Heart right ventricle (tissue), 16 donors: ENCODE measurements around the gene B2M. TPM values are rescaled to one million over a fixed set of nuclear protein-coding genes. Genes with fewer than 3 reads are reported as not detected.

Source experiments
- ATAC-seq, 8 donors: fragments of 200-7000 bp; cut with Tn5 transposase; one replicate each; pipeline ENCODE4 v1.9.1; 2020; ENCODE audit warnings: mild to moderate bottlenecking in 8 of 8, moderate library complexity in 8 of 8, moderate number of reproducible peaks in 1 of 8
- DNase-seq, 2 donors: peaks; one replicate each; pipeline ENCODE4 v3.0.0-alpha.2; 2020
- H3K27ac ChIP-seq, 10 donors: fragments of 200-600 bp; sonication (generic) in 2 of 10; one replicate each; pipeline versions ENCODE4 v1.5.0 to v1.8.0; 2020 to 2022; ENCODE audit warnings: mild to moderate bottlenecking in 3 of 10
- H3K27me3 ChIP-seq, 7 donors: fragments of 200-600 bp; one replicate each; pipeline ENCODE4 v1.8.0; 2021 to 2022; ENCODE audit warnings: mild to moderate bottlenecking in 2 of 7
- H3K36me3 ChIP-seq, 9 donors: fragments of 200-600 bp; sonication (generic) in 1 of 9; one replicate each; pipeline versions ENCODE4 v1.5.0 to v1.8.0; 2020 to 2022; ENCODE audit warnings: mild to moderate bottlenecking in 2 of 9
- H3K4me1 ChIP-seq, 9 donors: fragments of 200-600 bp; sonication (generic) in 1 of 9; one replicate each; pipeline versions ENCODE4 v1.5.0 to v1.8.0; 2020 to 2022; ENCODE audit warnings: mild to moderate bottlenecking in 4 of 9
- H3K4me3 ChIP-seq, 10 donors: fragments of 200-600 bp; sonication (generic) in 2 of 10; one replicate each; pipeline versions ENCODE4 v1.5.0 to v1.8.0; 2020 to 2022; ENCODE audit warnings: mild to moderate bottlenecking in 7 of 10, moderate library complexity in 2 of 10
- H3K9me3 ChIP-seq, 11 donors: fragments of 200-600 bp in 10 of 11; sonication (generic) in 2 of 11; one replicate each; pipeline versions ENCODE4 v1.5.0 to v1.8.0; 2013 to 2022; ENCODE audit warnings: mild to moderate bottlenecking in 2 of 11, control low read depth in 1 of 11, moderate library complexity in 1 of 11
- WGBS, 2 donors: extraction: QIAGEN DNeasy Blood & Tissue Kit; methylation state at CpG; one replicate each; pipeline ENCODE4 v1.1.7; 2013; ENCODE audit warnings: inconsistent platforms in 1 of 2; 5-methylcytosine and 5-hydroxymethylcytosine counted together
- intact Hi-C, 10 donors: fragments of 100-400 bp; cut with DNase I; formaldehyde crosslinking; loops; one replicate each; pipeline versions ENCODE4 v1.11.1 to v1.14.2; 2022
- polyA plus RNA-seq, 2 donors: library from polyadenylated mRNA; stranded (reverse); fragments of 200-250 nt; gene quantifications; one replicate each; pipeline ENCODE4 v1.2.3, GENCODE V29; 2013
- total RNA-seq, 10 donors: library from RNA; stranded (reverse); fragmentation: NEBNext Ultra II Directional in 3 of 10; extraction: Animal tissue kit (Norgen Biotek cat#: 25700) in 3 of 10; gene quantifications; one replicate each; pipeline versions ENCODE4 v1.2.1 to v1.2.4, GENCODE V29; 2021 to 2023
- TF ChIP-seq, protein P1 (sequence below), 9 donors: fragments of 200-600 bp; sonication (generic) in 2 of 9; IDR thresholded peaks; one replicate each; pipeline versions ENCODE4 v1.5.0 to v1.8.0; 2021 to 2022; ENCODE audit warnings: antibody characterized with exemption in 9 of 9, mild to moderate bottlenecking in 5 of 9, moderate library complexity in 1 of 9
- donor health status: Arrhythmogenic right ventricular cardiomyopathy.
- donor health status: ischemic (EF 13 %, LVEDD 7.1; RV severe dilation, severe dysfunction).
- donor health status: healthy with polysubstance abuse.
- donor health status: DM: no; HTN: yes; CAD: no.
- donor health status: DM: no; HTN: no; CAD: no.
- donor health status: ischemic (EF 25% LVEDD 6.9; RV normal size, moderate dysfunction).
- donor health status: ischemic (EF 25% LVEDD 5.7; RV mildly dilated, moderate dysfunction).
- donor health status: healthy.
- donor health status: DM: yes; HTN: yes; CAD: no.
- donor health status: Ischemic cardiomyopathy.
- donor health status: ischemic (EF 35%, LVEDD 5.7; RV mildly dilated, moderate dysfunction).
- donor health status: nonischemic (EF 11% LVEDD 7.7; RV severe dilation, severe dysfunction).
- donor health status: DM: yes; HTN: yes; CAD: no.
- donor health status: PGD.
- donor health status: ischemic (EF 29% LVEDD 5.4; RV normal size, mild dysfunction).
- donor health status: nonischemic (EF 23%, LVEDD 6.1; RV moderate dilation, normal function).

The B2M gene
- total and polyA plus RNA-seq, 12 donors, result 782 to 5,382 (median 1,085) TPM

DNA sequence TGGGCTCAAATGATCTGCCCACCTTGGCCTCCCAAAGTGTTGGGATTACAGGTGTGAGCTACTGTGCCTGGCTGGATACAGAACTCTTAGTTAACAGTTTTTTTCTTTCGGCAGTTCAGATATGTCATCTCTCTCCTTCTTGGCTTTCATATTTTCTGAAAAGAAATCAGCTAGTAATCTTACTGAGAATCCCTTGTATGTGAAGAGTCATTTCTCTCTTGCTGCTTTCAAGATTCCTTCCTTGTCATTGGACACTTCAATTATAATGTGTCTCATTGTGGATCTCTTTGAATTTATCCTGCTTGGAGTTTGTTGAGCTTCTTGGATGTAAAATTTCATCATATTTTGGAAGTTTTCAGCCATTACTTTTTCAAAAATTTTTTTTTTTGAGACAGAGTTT, 42.0 kb downstream of the B2M start:
- Histone ChIP-seq H3K27me3 (no peaks in the 10 kb centered on the region), H3K4me3 (no peak overlapping the region), H3K9me3 (peaks cover 0 to 41% (median 2%) of the 10 kb centered on the region in 11 donors), H3K36me3 (no peaks in the 10 kb centered on the region), H3K4me1 (no peaks in the 10 kb centered on the region), H3K27ac (no peak overlapping the region)
- intact Hi-C loops, result no loop called here
- TF ChIP-seq, protein P1, sequence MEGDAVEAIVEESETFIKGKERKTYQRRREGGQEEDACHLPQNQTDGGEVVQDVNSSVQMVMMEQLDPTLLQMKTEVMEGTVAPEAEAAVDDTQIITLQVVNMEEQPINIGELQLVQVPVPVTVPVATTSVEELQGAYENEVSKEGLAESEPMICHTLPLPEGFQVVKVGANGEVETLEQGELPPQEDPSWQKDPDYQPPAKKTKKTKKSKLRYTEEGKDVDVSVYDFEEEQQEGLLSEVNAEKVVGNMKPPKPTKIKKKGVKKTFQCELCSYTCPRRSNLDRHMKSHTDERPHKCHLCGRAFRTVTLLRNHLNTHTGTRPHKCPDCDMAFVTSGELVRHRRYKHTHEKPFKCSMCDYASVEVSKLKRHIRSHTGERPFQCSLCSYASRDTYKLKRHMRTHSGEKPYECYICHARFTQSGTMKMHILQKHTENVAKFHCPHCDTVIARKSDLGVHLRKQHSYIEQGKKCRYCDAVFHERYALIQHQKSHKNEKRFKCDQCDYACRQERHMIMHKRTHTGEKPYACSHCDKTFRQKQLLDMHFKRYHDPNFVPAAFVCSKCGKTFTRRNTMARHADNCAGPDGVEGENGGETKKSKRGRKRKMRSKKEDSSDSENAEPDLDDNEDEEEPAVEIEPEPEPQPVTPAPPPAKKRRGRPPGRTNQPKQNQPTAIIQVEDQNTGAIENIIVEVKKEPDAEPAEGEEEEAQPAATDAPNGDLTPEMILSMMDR (IDR thresholded peaks at IDR 0.05), result no peak
- WGBS, 2 donors, result 92 to 100% methylated on average over 1 of the region's 1 CpG
- ATAC-seq (no peak), DNase-seq (no peak)

GRCh38 chr15:44763187-44763586, 51.9 kb downstream of the B2M start:
- intact Hi-C loops, result no loop called here
- Histone ChIP-seq H3K9me3 (no peaks in the 10 kb centered on the region), H3K27ac (no peak overlapping the region), H3K4me3 (no peak overlapping the region), H3K4me1 (no peaks in the 10 kb centered on the region), H3K36me3 (no peaks in the 10 kb centered on the region), H3K27me3 (no peaks in the 10 kb centered on the region)
- no peak for DNase-seq
- no peak for ATAC-seq
- TF ChIP-seq, protein P1 (IDR thresholded peaks at IDR 0.05), result no peak
- 92 to 93% methylated on average over 2 of the region's 2 CpGs for WGBS, 2 donors

- no peak for DNase-seq
- Histone ChIP-seq H3K36me3 (no peaks in the 10 kb centered on the region), H3K4me3 (no peak overlapping the region), H3K27ac (no peak overlapping the region), H3K27me3 (no peaks in the 10 kb centered on the region), H3K9me3 (no peaks in the 10 kb centered on the region), H3K4me1 (no peaks in the 10 kb centered on the region)
- no peak for ATAC-seq
- intact Hi-C loops, result no loop called here
- WGBS, 2 donors, result 80 to 82% methylated on average over 3 of the region's 3 CpGs
- TF ChIP-seq, protein P1 (IDR thresholded peaks at IDR 0.05), result no peak
Measured at GRCh38 chr15:44763848-44764247, 52.5 kb downstream of the B2M start.

DNA sequence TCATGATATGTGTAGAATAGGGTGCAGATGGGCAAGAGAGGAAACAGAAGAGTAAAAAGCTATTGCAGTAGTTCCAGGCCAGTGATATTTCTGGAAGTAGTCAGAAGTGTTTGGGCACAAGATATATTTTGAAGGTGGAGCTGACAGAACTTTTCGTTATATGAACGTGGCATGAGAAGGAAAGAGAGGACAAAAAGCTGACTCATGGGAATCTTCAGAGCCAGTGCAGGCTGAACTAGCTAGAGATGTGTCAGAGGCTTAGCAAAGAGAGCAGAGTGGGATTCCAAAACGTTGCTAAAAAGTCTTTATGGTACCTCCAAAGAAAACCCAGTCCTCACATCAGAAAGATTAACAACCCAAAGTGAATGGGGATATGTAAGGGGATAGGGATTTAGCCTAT, 53.7 kb downstream of the B2M start:
- intact Hi-C loops, result no loop called here
- TF ChIP-seq, protein P1 (IDR thresholded peaks at IDR 0.05), result no peak
- peaks cover 0 to under 1% (median 0%) of the 10 kb centered on the region in 11 donors for H3K9me3 ChIP-seq
- DNase-seq (no peak), ATAC-seq (no peak)
- no peaks in the 10 kb centered on the region for H3K27me3 ChIP-seq
- H3K27ac ChIP-seq, result no peak overlapping the region
- H3K4me3 ChIP-seq, result no peak overlapping the region
- H3K4me1 ChIP-seq, result no peaks in the 10 kb centered on the region
- WGBS, 2 donors, result 35 to 39% methylated on average over 3 of the region's 3 CpGs
- no peaks in the 10 kb centered on the region for H3K36me3 ChIP-seq

Other genes starting within 250 kb of the B2M start
- gene EIF3J, start 174.4 kb upstream of the B2M start, total RNA-seq, result 100 to 1,000 TPM in 1 of 10 donors, 10 to 100 TPM in 9; 64.5 to 105 (median 81.4) TPM
- 10 to 100 TPM; 30.4 to 86.6 TPM for gene EIF3J, start 174.4 kb upstream of the B2M start, polyA plus RNA-seq
- gene SPG11, start 47.9 kb upstream of the B2M start, total RNA-seq, result 10 to 100 TPM; 43.6 to 63.4 (median 52.7) TPM
- gene SPG11, start 47.9 kb upstream of the B2M start, polyA plus RNA-seq, result 10 to 100 TPM; 17.4 to 43.7 TPM
- 1 to 10 TPM in 9 of 10 donors, under 1 TPM in 1; 0.77 to 8.6 (median 3.1) TPM for gene PATL2, start 194 bp upstream of the B2M start, total RNA-seq
- 1 to 10 TPM in 1 of 2 donors, under 1 TPM in 1; 0.33 to 2.1 TPM for gene PATL2, start 194 bp upstream of the B2M start, polyA plus RNA-seq
- gene TRIM69, start 25.0 kb downstream of the B2M start, total RNA-seq, result 100 to 1,000 TPM in 1 of 10 donors, 10 to 100 TPM in 9; 58.3 to 146 (median 70.4) TPM
- 10 to 100 TPM; 25.2 to 35.0 TPM for gene TRIM69, start 25.0 kb downstream of the B2M start, polyA plus RNA-seq
- not detected for gene TERB2, start 245.2 kb downstream of the B2M start, total RNA-seq
- not detected for gene TERB2, start 245.2 kb downstream of the B2M start, polyA plus RNA-seq